C4-2B (cell line): Measurements from ENCODE around the gene COX17.

Experiments used
- H3K27ac ChIP-seq: fragments of 450-650 bp; 2 replicates; pipeline ENCODE4 v1.5.1; 2017
- ZFX ChIP-seq: fragments of 450-650 bp; IDR thresholded peaks from 2 replicates; pipeline ENCODE4 v1.6.1; 2017
- TF ChIP-seq, protein P1 (sequence below): fragments of 450-650 bp; conservative IDR thresholded peaks from 2 replicates; pipeline ENCODE4 v1.5.1; 2017; ENCODE audit warnings: mild to moderate bottlenecking

Gene COX17

DNA sequence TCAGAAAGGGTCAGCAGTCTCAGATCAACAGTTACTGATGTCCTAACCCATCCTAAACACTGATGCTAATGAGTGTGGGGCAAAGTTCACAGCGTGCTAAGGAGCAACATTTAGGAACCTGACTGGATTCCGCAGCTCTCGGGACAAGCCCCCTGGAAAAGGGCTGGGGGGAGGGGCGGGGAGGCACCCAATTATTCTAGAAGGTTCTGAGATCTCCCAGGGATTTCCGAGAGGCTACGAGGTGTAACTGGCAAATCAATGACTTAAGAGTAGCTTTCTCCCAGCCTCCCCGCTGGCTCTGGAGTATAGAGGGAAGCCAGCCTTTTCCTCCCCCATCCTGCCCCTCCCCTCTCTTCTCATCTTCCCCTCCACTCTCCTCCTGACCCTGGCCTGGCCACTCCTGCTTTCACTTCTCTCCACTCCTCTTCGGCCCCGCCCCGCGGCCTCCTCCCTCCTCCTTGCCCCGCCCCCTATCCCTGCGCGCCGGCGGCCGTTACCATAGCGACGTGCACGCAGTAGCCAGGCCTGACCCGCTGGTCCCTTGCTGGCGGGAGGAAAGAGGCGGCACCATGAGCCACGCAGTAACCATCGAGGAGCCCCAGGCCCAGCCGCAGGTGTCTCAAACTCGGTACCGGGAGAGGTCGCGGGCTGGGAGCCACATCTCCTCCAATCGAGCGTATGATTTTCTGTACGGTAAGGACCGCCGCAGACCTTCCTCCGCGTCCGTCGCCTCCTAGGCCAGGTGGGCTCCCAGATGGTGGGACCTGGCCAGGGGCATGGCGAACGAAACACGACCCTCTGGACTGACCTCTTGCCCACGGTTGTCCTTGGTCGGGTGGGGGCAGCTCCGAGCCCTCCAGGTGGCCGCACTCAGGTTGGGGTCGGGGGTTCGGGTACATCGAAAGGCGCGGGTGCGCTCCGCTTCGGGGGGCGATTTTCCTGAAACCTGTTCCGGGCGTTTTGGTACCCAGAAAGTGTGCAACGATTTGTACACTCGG is 25.6 kb upstream of the COX17 start, which contains the start of gene CFAP91:
Gene CFAP91 (plus strand): TSS at position 493 of the 998 bp plus-strand sequence. CDS start 77 bp downstream, at position 570.
- 0 out of 2 replicates have a peak, but pooled peaks have one; percentile 28 for TF ChIP-seq ZFX
- TF ChIP-seq, protein P1, sequence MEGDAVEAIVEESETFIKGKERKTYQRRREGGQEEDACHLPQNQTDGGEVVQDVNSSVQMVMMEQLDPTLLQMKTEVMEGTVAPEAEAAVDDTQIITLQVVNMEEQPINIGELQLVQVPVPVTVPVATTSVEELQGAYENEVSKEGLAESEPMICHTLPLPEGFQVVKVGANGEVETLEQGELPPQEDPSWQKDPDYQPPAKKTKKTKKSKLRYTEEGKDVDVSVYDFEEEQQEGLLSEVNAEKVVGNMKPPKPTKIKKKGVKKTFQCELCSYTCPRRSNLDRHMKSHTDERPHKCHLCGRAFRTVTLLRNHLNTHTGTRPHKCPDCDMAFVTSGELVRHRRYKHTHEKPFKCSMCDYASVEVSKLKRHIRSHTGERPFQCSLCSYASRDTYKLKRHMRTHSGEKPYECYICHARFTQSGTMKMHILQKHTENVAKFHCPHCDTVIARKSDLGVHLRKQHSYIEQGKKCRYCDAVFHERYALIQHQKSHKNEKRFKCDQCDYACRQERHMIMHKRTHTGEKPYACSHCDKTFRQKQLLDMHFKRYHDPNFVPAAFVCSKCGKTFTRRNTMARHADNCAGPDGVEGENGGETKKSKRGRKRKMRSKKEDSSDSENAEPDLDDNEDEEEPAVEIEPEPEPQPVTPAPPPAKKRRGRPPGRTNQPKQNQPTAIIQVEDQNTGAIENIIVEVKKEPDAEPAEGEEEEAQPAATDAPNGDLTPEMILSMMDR: no peak
- peak within 1 kb of the TSS; percentile 48 for H3K27ac ChIP-seq

DNA sequence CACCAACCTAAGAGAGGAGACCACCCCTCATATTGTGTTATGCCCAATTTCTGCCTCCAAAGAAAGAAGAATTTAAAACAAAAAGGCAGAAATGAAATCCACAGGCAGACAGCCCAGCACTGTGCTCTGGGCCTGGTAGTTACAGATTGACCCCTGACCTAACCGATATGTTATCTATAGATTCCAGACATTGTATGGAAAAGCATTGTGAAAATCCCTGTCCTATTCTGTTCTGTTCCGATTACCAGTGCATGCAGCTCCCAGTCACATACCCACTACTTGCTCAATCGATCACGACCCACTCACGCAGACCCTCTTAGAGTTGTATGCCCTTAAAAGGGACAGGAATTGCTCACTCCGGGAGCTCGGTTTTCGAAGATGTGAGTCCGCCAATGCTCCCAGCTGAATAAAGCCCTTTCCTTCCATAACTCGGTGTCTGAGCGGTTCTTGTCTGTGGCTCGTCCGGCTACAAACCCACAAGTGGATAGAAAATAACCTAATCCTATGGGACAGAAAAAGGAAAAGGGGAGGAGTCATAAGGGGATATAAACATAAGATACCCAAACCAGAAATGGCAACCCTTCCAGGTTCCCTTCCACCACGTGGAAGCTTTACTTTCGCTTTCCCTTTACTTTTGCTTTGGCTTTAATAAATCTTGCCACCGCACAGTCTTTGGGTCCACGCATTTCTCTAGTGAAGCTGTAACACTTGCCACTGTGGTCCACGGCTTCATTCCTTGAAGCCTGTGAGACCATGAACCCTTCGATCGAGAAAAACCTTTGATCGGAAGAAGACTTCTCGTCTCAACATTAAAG is 23.9 kb upstream of the COX17 start:
- H3K27ac ChIP-seq: no peak overlapping the region
- TF ChIP-seq, protein P1: no peak
- TF ChIP-seq ZFX: no peak

DNA sequence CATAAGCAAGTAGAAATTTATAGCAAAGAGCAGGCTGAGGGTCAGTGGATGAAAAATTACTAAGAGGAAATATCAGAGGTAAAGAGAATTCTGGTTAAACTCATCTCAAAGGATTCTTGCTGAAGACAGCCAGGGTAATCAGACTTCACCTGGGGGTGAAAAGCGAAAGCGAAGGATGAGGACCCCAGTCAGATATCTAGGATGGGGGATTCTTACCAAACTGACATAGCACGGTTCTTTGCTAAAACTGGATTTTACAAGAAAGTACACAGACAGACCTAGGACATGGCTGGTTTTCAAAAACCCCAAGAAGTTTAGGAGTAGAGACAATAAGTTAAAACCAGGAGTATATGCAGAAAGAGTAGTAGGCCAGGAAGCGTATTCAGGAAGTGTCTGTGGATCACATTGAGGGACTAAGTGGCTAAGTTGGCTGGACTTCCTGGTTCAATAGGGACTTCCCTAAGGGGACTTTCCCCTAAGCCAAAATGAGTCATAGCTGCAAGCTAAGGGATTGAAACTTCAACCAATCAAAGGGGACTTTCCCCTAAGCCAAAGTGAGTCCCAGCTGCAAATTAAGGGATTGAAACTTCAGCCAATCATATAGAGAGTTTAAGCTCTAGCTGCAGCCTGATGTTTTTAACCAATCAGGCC is 23.2 kb upstream of the COX17 start:
- no peak overlapping the region for H3K27ac ChIP-seq
- no peak for TF ChIP-seq ZFX
- TF ChIP-seq, protein P1: no peak

DNA sequence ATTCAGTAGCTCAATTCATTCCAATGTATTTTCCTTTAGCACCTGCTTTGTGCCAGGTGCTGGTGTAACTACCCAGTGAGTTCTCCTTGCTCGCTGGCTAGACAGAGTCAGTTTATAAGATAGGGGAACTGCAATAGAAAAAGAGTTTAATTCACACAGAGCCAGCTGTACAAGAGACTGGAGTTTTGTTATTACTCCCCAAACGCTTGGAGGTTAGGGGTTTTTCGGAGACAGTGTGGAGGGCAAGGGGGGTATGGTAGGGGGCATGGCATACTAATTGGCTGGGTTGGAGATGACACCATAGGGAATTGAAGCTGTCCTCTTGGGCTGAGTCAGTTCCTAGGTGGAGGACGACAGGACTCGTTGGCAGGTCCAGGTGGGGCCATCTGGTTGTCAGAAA is 20.2 kb upstream of the COX17 start:
- H3K27ac ChIP-seq: no peak overlapping the region
- TF ChIP-seq, protein P1: no peak
- no peak for TF ChIP-seq ZFX

DNA sequence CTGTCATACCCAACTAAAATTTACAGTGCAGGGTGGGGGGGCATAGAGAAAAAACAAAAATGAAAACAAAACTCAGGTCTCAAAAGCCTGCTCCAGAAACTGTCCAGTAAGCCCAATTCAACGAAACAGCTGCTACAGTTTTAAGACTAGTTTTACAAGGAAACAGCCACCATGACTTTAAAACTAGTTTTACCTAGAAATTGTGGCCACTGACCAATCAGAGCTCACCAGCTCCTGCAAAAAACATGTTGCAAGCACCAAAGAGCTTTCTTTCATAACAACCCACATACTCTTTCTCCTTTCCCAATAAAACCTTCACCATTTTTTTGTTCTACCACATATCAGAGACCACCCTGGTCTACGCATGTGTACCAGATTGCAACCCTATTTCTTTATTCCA is 18.3 kb upstream of the COX17 start:
- TF ChIP-seq, protein P1: no peak
- no peak for TF ChIP-seq ZFX

DNA sequence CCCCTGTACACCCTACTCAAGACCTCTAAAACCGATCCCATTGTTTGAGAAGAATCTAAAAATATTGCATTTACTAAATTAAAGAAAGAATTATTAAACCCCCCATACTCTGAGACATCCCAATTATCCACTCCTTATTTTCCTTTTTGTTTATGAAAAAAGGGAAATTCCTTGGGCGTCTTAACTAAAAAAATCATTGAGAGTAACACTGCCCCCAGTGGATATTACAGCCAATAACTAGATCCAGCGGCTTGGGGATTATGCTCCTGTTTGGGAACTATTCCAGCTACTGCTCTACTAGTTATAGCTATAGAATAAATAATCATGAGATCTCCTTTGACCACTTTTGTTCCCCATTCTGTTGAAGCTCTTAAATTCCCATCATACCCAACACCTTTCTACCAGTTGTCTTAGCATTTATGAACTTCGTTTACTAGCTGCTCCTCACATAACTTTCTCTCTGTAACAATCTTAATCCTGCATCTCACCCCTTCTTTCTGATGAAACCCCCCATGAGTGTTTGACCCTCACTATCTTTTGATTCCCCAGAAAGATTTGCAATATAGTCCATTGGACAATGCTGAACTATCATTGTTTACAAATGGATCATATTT is 12.9 kb upstream of the COX17 start:
- no peak overlapping the region for H3K27ac ChIP-seq

More for the DNA sequence above, 18.3 kb upstream of the COX17 start:
- no peak overlapping the region for H3K27ac ChIP-seq

More for the DNA sequence above, 12.9 kb upstream of the COX17 start:
- TF ChIP-seq, protein P1: peak; percentile 90
- TF ChIP-seq ZFX: no peak
